K562 (cell line): ENCODE data around the gene KIF6. TPM values are rescaled to one million over a fixed set of nuclear protein-coding genes. Genes with fewer than 3 reads are reported as not detected.
A peak's percentile ranks its signal among the peaks of the same experiment; 100 is the strongest.

ENCODE experiments used
- ARID2 ChIP-seq: fragments of 450-650 bp; IDR thresholded peaks from 2 replicates; pipeline ENCODE4 v1.6.1; 2017; ENCODE audit warnings: antibody characterized with exemption, mild to moderate bottlenecking
- CBFB ChIP-seq: sonication (generic); formaldehyde crosslinking; IDR thresholded peaks from 2 replicates; pipeline ENCODE4 v1.4.0; 2020; ENCODE audit warnings: mild to moderate bottlenecking, missing genetic modification reagents
- HDAC2 ChIP-seq: fragments of 450-650 bp; IDR thresholded peaks from 2 replicates; pipeline ENCODE4 v1.6.1; 2016; ENCODE audit warnings: mild to moderate bottlenecking
- ID3 ChIP-seq, 2 experiments: fragments of 250-450 bp in 1 of 2; fragments of 450-650 bp in 1 of 2; sonication (Bioruptor Pico) in 1 of 2; IDR thresholded peaks; 2 replicates each; pipeline versions ENCODE4 v1.6.1 to v1.8.0; 2016 to 2021; ENCODE audit warnings: mild to moderate bottlenecking in 2 of 2, moderate library complexity in 2 of 2, missing compliant biosample characterization in 1 of 2, missing genetic modification characterization in 1 of 2
- JUND ChIP-seq, 2 experiments: IDR thresholded peaks; 2 replicates in 1 of 2; 3 replicates in 1 of 2; pipeline ENCODE4 v1.6.1; 2011; ENCODE audit warnings: borderline replicate concordance in 2 of 2, low read depth in 2 of 2, low read length in 2 of 2, improper control_type of control experiment in 1 of 2, missing biosample characterization in 1 of 2, missing genetic modification characterization in 1 of 2, missing genetic modification reagents in 1 of 2
- MNT ChIP-seq, 2 experiments: fragments of 450-650 bp; conservative IDR thresholded peaks; 2 replicates each; pipeline ENCODE4 v1.6.1; 2017; ENCODE audit warnings: mild to moderate bottlenecking in 2 of 2, moderate library complexity in 2 of 2
- RAD21 ChIP-seq, 2 experiments: fragments of 250-450 bp in 1 of 2; fragments of 450-650 bp in 1 of 2; sonication (Bioruptor Pico) in 1 of 2; formaldehyde crosslinking in 1 of 2; IDR thresholded peaks in 1 of 2; conservative IDR thresholded peaks in 1 of 2; 2 replicates each; pipeline versions ENCODE4 v1.4.0 to v1.8.0; 2020 to 2022; ENCODE audit warnings: mild to moderate bottlenecking in 2 of 2, moderate library complexity in 1 of 2
- RBM39 ChIP-seq: fragments of 200-400 bp; formaldehyde crosslinking; optimal IDR thresholded peaks from 2 replicates; pipeline ENCODE3; 2018; ENCODE audit warnings: low read depth, low read length
- RCOR1 ChIP-seq, 2 experiments: IDR thresholded peaks; 2 replicates each; pipeline ENCODE4 v1.6.1; 2012; ENCODE audit warnings: low read depth in 2 of 2, low read length in 2 of 2, borderline replicate concordance in 1 of 2, improper control_type of control experiment in 1 of 2
- TFAP4 ChIP-seq: sonication (generic); formaldehyde crosslinking; IDR thresholded peaks from 2 replicates; pipeline ENCODE4 v1.8.0; 2022; ENCODE audit warnings: missing genetic modification reagents, mild to moderate bottlenecking, moderate library complexity, borderline replicate concordance
- XRCC5 ChIP-seq: fragments of 200-400 bp; formaldehyde crosslinking; IDR thresholded peaks from 2 replicates; pipeline ENCODE4 v1.6.1; 2017; ENCODE audit warnings: low read depth, mild to moderate bottlenecking, low read length
- ZBTB9 ChIP-seq: fragments of 450-650 bp; formaldehyde crosslinking; IDR thresholded peaks from 2 replicates; pipeline ENCODE4 v1.4.0; 2020; ENCODE audit warnings: mild to moderate bottlenecking, moderate library complexity
- ZFP36 ChIP-seq: fragments of 150-350 bp; IDR thresholded peaks from 2 replicates; pipeline ENCODE4 v1.6.1; 2018; ENCODE audit warnings: low read length, low read depth; ENCODE audit not compliant: partially characterized antibody
- ZNF408 ChIP-seq: fragments of 250-450 bp; sonication (Bioruptor Pico); IDR thresholded peaks from 2 replicates; pipeline ENCODE4 v1.4.0; 2020; ENCODE audit warnings: low read depth, mild to moderate bottlenecking, moderate library complexity
- polyA plus RNA-seq, 8 experiments: library from polyadenylated mRNA; depleted of rRNA in 4 of 8; stranded (reverse) in 5 of 8; unstranded in 3 of 8; fragments of >200 nt; fragmentation: Nextera tagmentation in 2 of 8; fragmentation: Illumina TruSeq in 1 of 8; extraction: Ambion mirVana in 2 of 8; extraction: Trizol in 1 of 8; gene quantifications; 2 replicates each; pipeline versions ENCODE4 v1.2.1 to v1.2.3, GENCODE V29; 2011 to 2014; ENCODE audit warnings: inconsistent platforms in 1 of 8, missing spikeins in 1 of 8
- total RNA-seq, 7 experiments: library from RNA; depleted of rRNA in 6 of 7; stranded (reverse); fragments of >200 nt in 6 of 7; fragmentation: Illumina TruSeq in 2 of 7; extraction: Trizol in 2 of 7; gene quantifications; 2 replicates each; pipeline versions ENCODE4 v1.2.1 to v1.2.3, GENCODE V29; 2011 to 2021; ENCODE audit warnings: low replicate concordance in 1 of 7
- TF ChIP-seq, protein P1 (sequence below): fragments of 250-450 bp; sonication (Bioruptor Pico); IDR thresholded peaks from 2 replicates; pipeline ENCODE4 v1.9.0; 2021; ENCODE audit warnings: mild to moderate bottlenecking, inconsistent platforms
- TF ChIP-seq, protein P2 (sequence below): fragments of 450-650 bp; formaldehyde crosslinking; IDR thresholded peaks from 2 replicates; pipeline ENCODE4 v1.4.0; 2020; ENCODE audit warnings: mild to moderate bottlenecking, moderate library complexity

KIF6 gene
- total and polyA plus RNA-seq, 9 of the 15 experiments (the other 6 are each of a cell fraction or from before 2014, with no cell fraction given), result not detected

DNA sequence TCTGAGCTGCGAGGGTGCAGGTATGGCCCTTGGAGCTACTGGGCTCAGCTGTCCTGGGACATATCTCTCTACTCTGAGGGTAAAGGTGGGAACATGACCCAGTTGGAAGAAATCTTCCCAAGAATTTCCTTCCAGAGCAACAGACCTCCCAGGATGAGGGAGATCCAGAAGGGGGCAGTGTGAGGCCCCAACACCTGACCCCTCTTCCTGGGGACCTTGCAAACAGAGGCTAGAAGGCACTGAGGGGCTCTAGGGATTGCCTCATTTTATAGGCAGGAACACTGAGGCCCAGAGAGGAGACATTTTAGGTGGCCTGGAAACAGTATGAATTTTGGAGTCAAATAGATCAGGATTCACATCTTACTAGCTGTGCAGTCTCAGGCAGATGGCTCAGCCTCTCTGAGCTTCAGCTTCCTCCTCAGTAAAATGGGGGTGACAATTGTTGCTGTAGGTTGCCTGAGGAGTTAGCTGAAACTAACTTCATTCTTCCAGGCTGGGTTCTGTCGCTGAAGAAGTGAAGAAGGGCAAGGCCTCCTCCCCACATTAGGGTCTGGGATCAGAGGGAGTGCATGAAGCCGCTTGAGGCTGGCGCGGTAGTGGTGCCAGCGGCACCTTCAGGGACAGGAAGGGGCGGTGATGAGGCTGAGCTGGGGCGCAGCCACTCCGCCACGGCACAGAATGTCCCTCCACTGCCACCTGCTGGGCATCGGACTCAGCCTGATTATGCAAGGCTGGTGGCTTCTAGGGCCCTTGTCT is 422.4 kb downstream of the KIF6 start (continued):
- TF ChIP-seq, protein P1, sequence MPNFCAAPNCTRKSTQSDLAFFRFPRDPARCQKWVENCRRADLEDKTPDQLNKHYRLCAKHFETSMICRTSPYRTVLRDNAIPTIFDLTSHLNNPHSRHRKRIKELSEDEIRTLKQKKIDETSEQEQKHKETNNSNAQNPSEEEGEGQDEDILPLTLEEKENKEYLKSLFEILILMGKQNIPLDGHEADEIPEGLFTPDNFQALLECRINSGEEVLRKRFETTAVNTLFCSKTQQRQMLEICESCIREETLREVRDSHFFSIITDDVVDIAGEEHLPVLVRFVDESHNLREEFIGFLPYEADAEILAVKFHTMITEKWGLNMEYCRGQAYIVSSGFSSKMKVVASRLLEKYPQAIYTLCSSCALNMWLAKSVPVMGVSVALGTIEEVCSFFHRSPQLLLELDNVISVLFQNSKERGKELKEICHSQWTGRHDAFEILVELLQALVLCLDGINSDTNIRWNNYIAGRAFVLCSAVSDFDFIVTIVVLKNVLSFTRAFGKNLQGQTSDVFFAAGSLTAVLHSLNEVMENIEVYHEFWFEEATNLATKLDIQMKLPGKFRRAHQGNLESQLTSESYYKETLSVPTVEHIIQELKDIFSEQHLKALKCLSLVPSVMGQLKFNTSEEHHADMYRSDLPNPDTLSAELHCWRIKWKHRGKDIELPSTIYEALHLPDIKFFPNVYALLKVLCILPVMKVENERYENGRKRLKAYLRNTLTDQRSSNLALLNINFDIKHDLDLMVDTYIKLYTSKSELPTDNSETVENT (CRISPR knock-in tag), result 0 out of 2 replicates have a peak, but pooled peaks have one; percentile 38
- TF ChIP-seq RAD21 (CRISPR knock-in tag; conservative IDR thresholded peaks at IDR 0.05 in 1 of 2, IDR thresholded peaks at IDR 0.05 in 1 of 2), result peak; percentile 99 to 100
- TF ChIP-seq, protein P2, sequence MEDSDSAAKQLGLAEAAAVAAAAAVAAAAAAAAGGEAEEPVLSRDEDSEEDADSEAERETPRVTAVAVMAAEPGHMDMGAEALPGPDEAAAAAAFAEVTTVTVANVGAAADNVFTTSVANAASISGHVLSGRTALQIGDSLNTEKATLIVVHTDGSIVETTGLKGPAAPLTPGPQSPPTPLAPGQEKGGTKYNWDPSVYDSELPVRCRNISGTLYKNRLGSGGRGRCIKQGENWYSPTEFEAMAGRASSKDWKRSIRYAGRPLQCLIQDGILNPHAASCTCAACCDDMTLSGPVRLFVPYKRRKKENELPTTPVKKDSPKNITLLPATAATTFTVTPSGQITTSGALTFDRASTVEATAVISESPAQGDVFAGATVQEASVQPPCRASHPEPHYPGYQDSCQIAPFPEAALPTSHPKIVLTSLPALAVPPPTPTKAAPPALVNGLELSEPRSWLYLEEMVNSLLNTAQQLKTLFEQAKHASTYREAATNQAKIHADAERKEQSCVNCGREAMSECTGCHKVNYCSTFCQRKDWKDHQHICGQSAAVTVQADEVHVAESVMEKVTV (CRISPR knock-in tag), result peak; percentile 97
- TF ChIP-seq TFAP4 (CRISPR knock-in tag), result peak; percentile 45; the same call in 1 of the 2 replicates
- peak; percentile 33; the same call in 1 of the 2 replicates for TF ChIP-seq JUND (IDR thresholded peaks at IDR 0.05; ENCODE audit: borderline replicate concordance, low read depth, low read length)
- no peak; the same call in 2 of the 3 replicates for TF ChIP-seq JUND (tag; IDR thresholded peaks at IDR 0.05; ENCODE audit: borderline replicate concordance, low read depth, low read length)
- no peak for TF ChIP-seq ID3 (CRISPR knock-in tag; IDR thresholded peaks at IDR 0.05)
- peak; percentile 14; the same call in 1 of the 2 replicates for TF ChIP-seq ID3 (tag; IDR thresholded peaks at IDR 0.05)
- no peak for TF ChIP-seq MNT (conservative IDR thresholded peaks at IDR 0.05)
- no peak for TF ChIP-seq ZBTB9 (CRISPR knock-in tag)
- peak; percentile 85 for TF ChIP-seq ZFP36
- no peak for TF ChIP-seq RBM39
- peak in 1 of 2 experiments; percentile 14; a peak in 1 of 4 replicates for TF ChIP-seq RCOR1 (IDR thresholded peaks at IDR 0.05; ENCODE audit: borderline replicate concordance in 1 of 2, low read depth in 2 of 2, low read length in 2 of 2)
- TF ChIP-seq ARID2, result peak; percentile 95
- peak; percentile 57; the same call in 1 of the 2 replicates for TF ChIP-seq HDAC2
- no peak for TF ChIP-seq CBFB
- peak; percentile 87 for TF ChIP-seq XRCC5
- no peak for TF ChIP-seq ZNF408 (CRISPR knock-in tag)
